ENCODE results near the gene CEP250. TPM values are rescaled to one million over a fixed set of nuclear protein-coding genes. Genes with fewer than 3 reads are reported as not detected.
"Not testable (repeated sequence)": the region's sequence is repeated elsewhere in the genome, so short reads cannot be mapped to it uniquely, and the experiment has no call there.

The CEP250 gene
- polyA plus RNA-seq, 6 donors from 2014 or later: 3.4 to 20.5 (median 5.2) TPM; not detected in 1

DNA sequence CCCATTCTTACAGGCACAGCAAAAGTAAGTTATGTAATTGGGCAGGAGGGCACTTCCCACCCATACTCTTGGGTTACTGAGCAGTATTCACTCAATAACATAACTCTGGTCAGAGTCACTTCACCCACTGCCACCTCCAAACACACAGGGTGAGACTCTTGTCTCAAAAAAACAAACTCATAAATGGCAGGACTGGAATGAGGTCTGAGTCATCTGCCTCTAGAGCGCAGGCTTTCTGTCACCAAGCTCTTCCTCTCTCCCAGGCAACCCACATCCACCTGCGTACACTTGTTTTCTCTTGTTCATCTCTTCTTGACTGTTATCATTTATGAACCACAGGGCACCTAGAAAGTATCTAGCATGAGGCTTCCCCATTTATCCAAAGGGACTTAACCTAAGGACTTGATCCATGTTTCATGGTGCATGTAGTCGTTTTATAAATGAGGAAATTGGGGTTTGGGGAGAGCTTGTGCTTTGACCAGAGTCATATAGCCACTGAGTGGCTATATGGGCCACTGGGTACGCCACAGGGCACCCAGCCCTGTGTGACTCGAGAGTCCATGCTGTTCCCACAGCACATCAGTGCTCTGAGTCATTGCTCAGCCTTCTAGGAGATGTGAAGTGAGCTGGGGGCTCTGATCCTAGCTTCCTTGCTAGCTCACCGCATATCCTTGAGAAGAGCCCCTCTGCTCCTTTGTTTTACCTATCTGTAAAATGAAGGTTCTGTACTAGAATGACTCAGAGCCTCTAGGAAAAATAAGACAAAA lies 51.7 kb downstream of the CEP250 start:
- ATAC-seq (ENCODE audit: low read depth in 2 of 2) (no peak), DNase-seq (no peak)
- Mint-ChIP-seq H3K27me3 (no peaks in the 10 kb centered on the region), H3K4me3 (peak overlapping the region in 7 of 8 donors; percentile 4 to 70 (median 35)), H3K27ac (peak overlapping the region in 5 of 6 donors; percentile 0 to 71 (median 61)), H3K4me1 (peaks cover 57 to 68% (median 59%) of the 10 kb centered on the region in 3 donors), H3K36me3 (peaks cover 20 to 53% of the 10 kb centered on the region in 2 donors), H3K9me3 (no peaks in the 10 kb centered on the region)

- Mint-ChIP-seq H3K4me1 (peaks cover 41 to 52% (median 45%) of the 10 kb centered on the region in 3 donors), H3K27ac (peak overlapping the region in 4 of 6 donors; percentile 43 to 84 (median 52)), H3K36me3 (peaks cover 8 to 37% of the 10 kb centered on the region in 2 donors), H3K9me3 (no peaks in the 10 kb centered on the region), H3K4me3 (peak overlapping the region in 5 of 8 donors; percentile 42 to 64 (median 52)), H3K27me3 (no peaks in the 10 kb centered on the region)
- no peak for DNase-seq
- ATAC-seq (ENCODE audit: low read depth in 2 of 2): peak; percentile 65 to 70
These were observed 53.3 kb downstream of the CEP250 start for GRCh38 chr20:35508493-35509218.

GRCh38 chr20:35510951-35511735 lies 55.7 kb downstream of the CEP250 start:
- no peak for ATAC-seq (ENCODE audit: low read depth in 2 of 2)
- H3K4me3 Mint-ChIP-seq: no peak overlapping the region
- H3K36me3 Mint-ChIP-seq: peaks cover 8 to 13% of the 10 kb centered on the region in 2 donors
- no peak for DNase-seq
- H3K27ac Mint-ChIP-seq: peak overlapping the region in 1 of 6 donors; percentile 22
- H3K27me3 Mint-ChIP-seq: no peaks in the 10 kb centered on the region
- no peaks in the 10 kb centered on the region for H3K9me3 Mint-ChIP-seq
- H3K4me1 Mint-ChIP-seq: peaks cover 26 to 37% (median 31%) of the 10 kb centered on the region in 3 donors

- H3K27ac Mint-ChIP-seq: peak overlapping the region in 3 of 6 donors; percentile 44 to 80 (median 62)
- no peaks in the 10 kb centered on the region for H3K27me3 Mint-ChIP-seq
- peaks cover 21 to 29% (median 24%) of the 10 kb centered on the region in 3 donors for H3K4me1 Mint-ChIP-seq
- no peak for DNase-seq
- H3K9me3 Mint-ChIP-seq: no peaks in the 10 kb centered on the region
- peaks cover 8 to 9% of the 10 kb centered on the region in 2 donors for H3K36me3 Mint-ChIP-seq
- no peak overlapping the region for H3K4me3 Mint-ChIP-seq
- no peak for ATAC-seq (ENCODE audit: low read depth in 2 of 2)
These were observed 56.5 kb downstream of the CEP250 start for GRCh38 chr20:35511814-35512420.

- H3K4me3 Mint-ChIP-seq: no peak overlapping the region
These were observed 59.1 kb downstream of the CEP250 start for GRCh38 chr20:35514371-35514932.

DNA sequence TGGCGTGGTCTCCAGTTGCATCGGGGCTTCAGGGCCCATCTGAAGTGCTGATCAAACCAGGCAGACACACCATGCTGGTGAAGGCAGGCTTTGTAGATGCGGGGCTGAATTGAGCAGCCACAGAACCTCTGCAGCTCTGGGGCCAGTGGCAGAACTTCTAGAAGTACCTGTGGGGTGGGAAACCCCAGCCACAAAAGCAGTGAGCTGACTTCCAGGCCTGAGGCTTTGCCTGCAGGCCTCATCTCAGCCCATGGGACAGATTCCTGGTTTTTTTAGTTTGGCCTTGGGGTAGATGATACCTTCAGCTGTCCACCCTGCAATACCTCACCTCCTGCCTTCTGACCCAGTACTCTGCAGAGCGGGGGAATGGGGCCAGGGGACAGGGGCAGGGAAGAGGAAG lies 59.9 kb downstream of the CEP250 start:
- Mint-ChIP-seq H3K36me3 (peaks cover 0 to 8% of the 10 kb centered on the region in 2 donors), H3K4me3 (no peak overlapping the region), H3K4me1 (peaks cover 1 to 9% (median 8%) of the 10 kb centered on the region in 3 donors), H3K27me3 (no peaks in the 10 kb centered on the region), H3K9me3 (no peaks in the 10 kb centered on the region), H3K27ac (peak overlapping the region in 2 of 6 donors; percentile 27 to 42)
- DNase-seq (no peak), ATAC-seq (ENCODE audit: low read depth in 2 of 2) (no peak)

More at GRCh38 chr20:35514371-35514932, 59.1 kb downstream of the CEP250 start:
- H3K27me3 Mint-ChIP-seq: no peaks in the 10 kb centered on the region
- no peaks in the 10 kb centered on the region for H3K9me3 Mint-ChIP-seq
- ATAC-seq (ENCODE audit: low read depth in 2 of 2): no peak
- peaks cover 4 to 9% (median 8%) of the 10 kb centered on the region in 3 donors for H3K4me1 Mint-ChIP-seq
- peak overlapping the region in 1 of 6 donors; percentile 56 for H3K27ac Mint-ChIP-seq
- H3K36me3 Mint-ChIP-seq: peaks cover 0 to 8% of the 10 kb centered on the region in 2 donors
- DNase-seq: no peak

DNA sequence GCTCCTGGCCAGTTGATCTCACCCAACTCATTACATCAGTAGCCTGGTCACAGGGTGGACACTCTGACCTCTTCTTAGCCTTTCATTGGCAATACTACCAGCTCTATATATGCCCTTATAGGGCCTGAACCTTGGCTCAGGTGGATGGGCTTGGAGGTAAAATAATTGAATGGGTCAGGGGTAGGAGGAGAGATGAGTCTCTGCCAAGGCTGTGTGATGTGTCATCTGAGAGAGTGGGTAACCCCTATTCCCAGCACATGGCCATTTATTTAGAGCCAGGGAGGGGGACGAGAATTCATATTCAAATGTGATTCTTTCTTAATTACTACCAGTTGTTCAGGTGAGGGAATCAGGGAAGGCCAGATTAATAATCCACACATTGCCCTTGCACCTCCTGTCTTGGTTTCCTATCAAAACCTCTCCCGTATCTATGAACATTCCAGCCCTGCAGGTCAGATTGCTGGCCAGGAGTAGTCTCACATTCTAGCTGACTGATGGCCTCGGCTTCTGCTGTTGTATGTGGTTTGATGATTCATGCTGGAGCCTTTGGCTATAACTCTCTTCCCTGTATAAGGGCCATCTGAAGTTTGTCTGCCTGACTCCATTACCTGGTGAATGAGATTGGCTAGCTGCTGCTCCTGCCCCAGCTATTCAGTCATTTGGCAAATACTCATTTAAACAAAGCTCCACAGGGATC lies 60.7 kb downstream of the CEP250 start:
- no peaks in the 10 kb centered on the region for H3K27me3 Mint-ChIP-seq
- DNase-seq (no peak), ATAC-seq (ENCODE audit: low read depth in 2 of 2) (no peak)
- peak overlapping the region in 3 of 6 donors; percentile 21 to 76 (median 30) for H3K27ac Mint-ChIP-seq
- peaks cover 0 to 8% of the 10 kb centered on the region in 2 donors for H3K36me3 Mint-ChIP-seq
- no peaks in the 10 kb centered on the region for H3K9me3 Mint-ChIP-seq
- peaks cover 1 to 9% (median 8%) of the 10 kb centered on the region in 3 donors for H3K4me1 Mint-ChIP-seq
- no peak overlapping the region for H3K4me3 Mint-ChIP-seq

DNA sequence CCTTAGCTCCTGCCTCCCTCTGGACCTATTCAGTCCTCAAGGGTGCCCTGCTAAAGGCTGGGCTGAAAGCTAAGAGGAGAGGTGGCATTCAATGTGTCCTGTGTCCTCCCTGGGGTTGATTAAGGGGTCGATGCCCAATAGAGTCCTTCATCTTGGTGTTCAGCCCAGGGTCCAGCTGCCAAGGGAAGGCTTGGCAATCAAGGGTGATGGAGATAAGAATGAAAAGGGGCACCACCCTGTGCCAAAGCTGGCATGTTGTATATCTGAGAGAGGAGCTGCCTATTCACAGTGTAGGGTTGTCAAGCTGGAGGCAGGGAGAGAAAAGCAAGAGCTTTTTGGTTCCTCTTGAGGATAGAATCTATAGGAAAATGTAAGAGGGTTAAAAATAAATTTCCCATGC lies 61.7 kb downstream of the CEP250 start:
- ATAC-seq (ENCODE audit: low read depth in 2 of 2): no peak
- H3K4me1 Mint-ChIP-seq: peaks cover 1 to 8% (median 6%) of the 10 kb centered on the region in 3 donors
- H3K27ac Mint-ChIP-seq: peak overlapping the region in 2 of 6 donors; percentile 20 to 76
- no peaks in the 10 kb centered on the region for H3K9me3 Mint-ChIP-seq
- peaks cover 0 to 3% of the 10 kb centered on the region in 2 donors for H3K36me3 Mint-ChIP-seq
- H3K4me3 Mint-ChIP-seq: no peak overlapping the region
- H3K27me3 Mint-ChIP-seq: no peaks in the 10 kb centered on the region
- DNase-seq: no peak

DNA sequence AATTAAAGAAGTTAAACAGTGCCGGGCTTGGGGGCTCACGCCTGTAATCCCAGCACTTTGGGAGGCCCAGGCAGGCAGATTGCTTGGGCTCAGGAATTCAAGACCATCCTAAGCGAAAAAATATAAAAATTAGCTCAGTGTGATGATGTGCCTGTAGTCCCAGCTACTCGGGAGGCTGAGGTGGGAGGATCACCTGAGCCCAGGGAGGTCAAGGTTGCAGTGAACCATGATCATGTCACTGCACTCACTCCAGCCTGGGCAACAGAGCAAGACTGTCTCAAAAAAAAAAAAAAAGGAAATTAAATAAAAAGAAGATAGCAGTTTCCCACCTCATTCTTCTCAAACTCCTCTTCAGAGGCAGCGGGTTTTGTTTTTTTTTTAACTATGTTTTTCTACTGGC lies 62.4 kb downstream of the CEP250 start:
- not testable (repeated sequence) for H3K27ac Mint-ChIP-seq; H3K9me3 Mint-ChIP-seq; H3K4me1 Mint-ChIP-seq; H3K4me3 Mint-ChIP-seq; H3K36me3 Mint-ChIP-seq; DNase-seq; ATAC-seq (ENCODE audit: low read depth in 2 of 2); H3K27me3 Mint-ChIP-seq

DNA sequence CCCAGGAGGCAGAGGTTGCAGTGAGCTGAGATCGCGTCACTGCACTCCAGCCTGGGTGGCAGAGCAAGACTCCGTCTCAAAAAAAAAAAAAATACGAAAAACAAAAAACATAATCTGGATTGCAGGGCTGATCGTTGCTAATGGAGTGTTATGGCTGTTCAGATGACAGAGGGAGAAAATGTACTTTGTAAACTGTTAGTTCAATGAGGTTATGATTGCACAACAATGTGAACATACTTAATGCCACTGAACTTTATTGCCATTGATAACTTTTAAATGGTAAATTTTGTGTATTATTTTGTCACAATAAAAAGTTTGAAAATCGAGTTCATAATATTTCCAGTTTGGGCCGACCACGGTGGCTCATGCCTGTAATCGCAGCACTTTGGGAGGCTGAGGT lies 63.6 kb downstream of the CEP250 start:
- Mint-ChIP-seq H3K4me3 (no peak overlapping the region), H3K4me1 (peaks cover 1 to 9% (median 8%) of the 10 kb centered on the region in 3 donors), H3K27ac (no peak overlapping the region), H3K9me3 (no peaks in the 10 kb centered on the region), H3K36me3 (no peaks in the 10 kb centered on the region), H3K27me3 (no peaks in the 10 kb centered on the region)
- no peak for DNase-seq
- no peak for ATAC-seq (ENCODE audit: low read depth in 2 of 2)

DNA sequence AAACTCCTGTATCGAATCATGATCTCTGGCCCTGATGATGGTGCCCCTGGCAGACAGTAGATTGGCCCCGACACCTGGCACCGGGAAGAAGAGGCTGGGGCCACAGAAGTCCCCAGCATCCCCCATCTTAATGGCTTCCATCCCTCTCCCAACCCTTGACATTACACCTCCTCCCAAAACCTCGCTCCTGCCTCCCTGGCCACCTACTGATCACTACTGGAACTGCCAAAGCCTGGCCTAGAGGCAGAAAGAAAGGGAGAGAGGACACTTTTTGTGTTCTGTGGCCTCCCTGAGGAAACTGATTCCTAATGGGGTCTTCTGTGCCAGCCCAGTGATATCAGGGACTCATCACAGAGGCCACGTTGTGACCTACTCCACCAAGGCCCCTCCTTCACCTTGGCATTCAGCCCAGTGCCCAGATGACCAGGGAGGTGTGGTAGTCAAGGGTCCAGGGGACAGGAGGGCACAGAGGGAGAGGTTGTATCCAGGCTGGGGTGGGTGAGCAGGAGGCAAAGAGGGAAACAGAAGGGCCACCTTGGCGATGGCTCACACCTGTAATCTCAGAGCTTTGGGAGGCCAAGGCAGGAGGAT lies 68.0 kb downstream of the CEP250 start:
- Mint-ChIP-seq H3K9me3 (no peaks in the 10 kb centered on the region), H3K4me3 (no peak overlapping the region), H3K36me3 (no peaks in the 10 kb centered on the region), H3K27ac (peak overlapping the region in 2 of 6 donors; percentile 20 to 65), H3K4me1 (peaks cover 0 to 8% (median 4%) of the 10 kb centered on the region in 3 donors), H3K27me3 (no peaks in the 10 kb centered on the region)
- DNase-seq (peak; percentile 12), ATAC-seq (ENCODE audit: low read depth in 2 of 2) (peak in 1 of 2 donors; percentile 28)

DNA sequence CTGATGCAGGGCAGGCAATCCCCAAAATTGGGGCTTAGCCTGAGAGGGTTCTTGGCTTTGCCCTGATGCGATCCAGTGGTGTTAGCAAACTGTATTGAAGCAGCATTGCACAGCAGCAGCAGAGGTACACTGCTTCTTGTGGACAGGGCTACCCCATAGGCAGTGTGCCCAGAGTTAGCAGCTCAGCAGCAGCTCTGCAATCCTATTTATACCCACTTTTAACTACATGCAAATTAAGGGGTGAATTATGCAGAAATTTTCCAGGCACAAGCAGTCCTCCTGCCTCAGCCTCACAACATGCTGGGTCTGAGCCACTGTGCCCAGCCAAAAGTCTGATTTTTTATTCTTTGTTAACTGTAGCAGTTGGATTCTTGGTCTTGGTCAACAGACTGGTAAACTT lies 70.2 kb downstream of the CEP250 start:
- DNase-seq: no peak
- no peaks in the 10 kb centered on the region for H3K9me3 Mint-ChIP-seq
- H3K36me3 Mint-ChIP-seq: no peaks in the 10 kb centered on the region

More for the DNA sequence above, 70.2 kb downstream of the CEP250 start:
- ATAC-seq (ENCODE audit: low read depth in 2 of 2): no peak
- H3K27me3 Mint-ChIP-seq: no peaks in the 10 kb centered on the region
- H3K4me1 Mint-ChIP-seq: peaks cover 0 to 8% (median 4%) of the 10 kb centered on the region in 3 donors
- H3K4me3 Mint-ChIP-seq: no peak overlapping the region
- H3K27ac Mint-ChIP-seq: no peak overlapping the region

All from naive B cell (primary cell).